Endothelial cell of umbilical vein (primary cell): ENCODE results near the gene AKAP13. TPM values are rescaled to one million over a fixed set of nuclear protein-coding genes. Genes with fewer than 3 reads are reported as not detected.

Experiments used
- BruUV-seq: library from RNA; stranded (reverse); fragments of 400-500 nt; replicated peaks from 2 replicates; lab custom pipeline; 2021; lab: Mats Ljungman, UMichigan
- CTCF ChIA-PET: fragments of 300-600, 350-600 bp; sonication (Branson Sonifier 250); formaldehyde crosslinking; loops from one replicate; lab custom pipeline; 2021; ENCODE audit warnings: antibody characterized with exemption, inconsistent platforms; lab: Charles Lee
- POLR2A ChIA-PET: fragments of 300-600, 350-600 bp; sonication (Branson Sonifier 250); formaldehyde crosslinking; loops from one replicate; lab custom pipeline; 2021; ENCODE audit warnings: antibody characterized with exemption, inconsistent platforms; lab: Charles Lee
- DNase-seq: peaks from one replicate; pipeline ENCODE4 v3.0.0-alpha.2; 2011; ENCODE audit warnings: low read depth, low spot score
- FAIRE-seq: peaks from 2 replicates; lab custom pipeline; 2011; peaks lifted over from hg19 to GRCh38; lab: Jason Lieb, UNC
- H2AFZ ChIP-seq: 2 replicates; pipeline ENCODE4 v1.6.0; 2012; ENCODE audit warnings: low read depth, low read length, control low read depth, inconsistent platforms
- H3K27ac ChIP-seq: 2 replicates; pipeline ENCODE4 v1.5.1; 2011; ENCODE audit warnings: low read depth, mild to moderate bottlenecking, control low read depth, low read length, moderate library complexity; ENCODE audit not compliant: insufficient read depth
- H3K27me3 ChIP-seq, 2 experiments: 2 replicates each; pipeline versions ENCODE4 v1.6.0 to v1.6.1; 2011; ENCODE audit warnings: low read length in 2 of 2, mixed read lengths in 1 of 2; ENCODE audit not compliant: control insufficient read depth in 2 of 2, insufficient read depth in 2 of 2
- H3K36me3 ChIP-seq, 2 experiments: 2 replicates in 1 of 2; 3 replicates in 1 of 2; pipeline ENCODE4 v1.5.1; 2011; ENCODE audit warnings: low read length in 2 of 2, mild to moderate bottlenecking in 1 of 2, moderate library complexity in 1 of 2; ENCODE audit not compliant: control insufficient read depth in 2 of 2, insufficient read depth in 2 of 2; ENCODE audit errors: extremely low read depth in 1 of 2
- H3K4me1 ChIP-seq: 3 replicates; pipeline ENCODE4 v1.5.1; 2011; ENCODE audit warnings: mild to moderate bottlenecking, low read length; ENCODE audit not compliant: control insufficient read depth, insufficient read depth; ENCODE audit errors: extremely low read depth
- H3K4me2 ChIP-seq: 2 replicates; pipeline ENCODE4 v1.6.1; 2011; ENCODE audit warnings: low read length, control low read depth, mixed read lengths; ENCODE audit not compliant: insufficient read depth
- H3K4me3 ChIP-seq, 3 experiments: fragments of 200-600 bp in 1 of 3; sonication (generic), shearing (Covaris generic) in 1 of 3; replicated peaks in 1 of 3; 2 replicates each; pipeline ENCODE4 v1.5.1; 2011 to 2016; ENCODE audit warnings: control low read depth in 3 of 3, low read length in 3 of 3, mild to moderate bottlenecking in 2 of 3, inconsistent platforms in 1 of 3, low read depth in 1 of 3, moderate library complexity in 1 of 3; ENCODE audit not compliant: insufficient read depth in 1 of 3
- H3K79me2 ChIP-seq: 2 replicates; pipeline ENCODE4 v1.6.0; 2012; ENCODE audit warnings: low read length, inconsistent platforms; ENCODE audit not compliant: control insufficient read depth, insufficient read depth
- H3K9ac ChIP-seq: replicated peaks from 2 replicates; pipeline ENCODE3; 2011; ENCODE audit warnings: low read length, control low read depth; ENCODE audit not compliant: insufficient read depth; ENCODE audit errors: extremely low read depth
- H3K9me1 ChIP-seq: replicated peaks from 3 replicates; pipeline ENCODE4 v1.6.0; 2011; ENCODE audit warnings: mild to moderate bottlenecking, low read length; ENCODE audit not compliant: control insufficient read depth, insufficient read depth; ENCODE audit errors: extremely low read depth
- H3K9me3 ChIP-seq: replicated peaks from 2 replicates; pipeline ENCODE4 v1.5.1; 2012; ENCODE audit warnings: low read length, inconsistent platforms; ENCODE audit not compliant: control insufficient read depth, insufficient read depth
- H4K20me1 ChIP-seq: replicated peaks from 2 replicates; pipeline ENCODE3; 2011; ENCODE audit warnings: mild to moderate bottlenecking, low read length; ENCODE audit not compliant: control insufficient read depth, insufficient read depth; ENCODE audit errors: extremely low read depth
- CTCF ChIP-seq, 2 donors: IDR thresholded peaks; 1 replicate in 1 of 2; 2 replicates in 1 of 2; pipeline ENCODE4 v1.5.1; 2011; ENCODE audit warnings: low read length in 2 of 2, mild to moderate bottlenecking in 2 of 2, moderate library complexity in 2 of 2, control low read depth in 1 of 2, inconsistent platforms in 1 of 2, low read depth in 1 of 2; ENCODE audit not compliant: insufficient read depth in 1 of 2; ENCODE audit errors: extremely low read depth in 1 of 2
- EZH2 ChIP-seq: IDR thresholded peaks from 2 replicates; pipeline ENCODE4 v1.6.1; 2012; ENCODE audit warnings: borderline replicate concordance, low read depth, mild to moderate bottlenecking, moderate library complexity, low read length, inconsistent platforms; ENCODE audit not compliant: severe bottlenecking
- FOS ChIP-seq: IDR thresholded peaks from 2 replicates; pipeline ENCODE4 v1.6.1; 2011; ENCODE audit warnings: mild to moderate bottlenecking, low read length, moderate library complexity, borderline replicate concordance; ENCODE audit not compliant: insufficient read depth
- GATA2 ChIP-seq: IDR thresholded peaks from 2 replicates; pipeline ENCODE4 v1.7.0; 2011; ENCODE audit warnings: low read depth, mild to moderate bottlenecking, moderate library complexity, mixed read lengths, low read length; ENCODE audit not compliant: insufficient read length, insufficient read depth
- JUN ChIP-seq: IDR thresholded peaks from 2 replicates; pipeline ENCODE4 v1.6.1; 2011; ENCODE audit warnings: borderline replicate concordance, low read depth; ENCODE audit not compliant: insufficient read length, insufficient read depth
- MAX ChIP-seq: IDR thresholded peaks from 2 replicates; pipeline ENCODE4 v1.6.1; 2011; ENCODE audit not compliant: insufficient read depth, insufficient read length
- MYC ChIP-seq: IDR thresholded peaks from one replicate; pipeline ENCODE4 v1.6.1; 2011; ENCODE audit warnings: mild to moderate bottlenecking, low read depth, low read length
- POLR2A ChIP-seq: IDR thresholded peaks from 2 replicates; pipeline ENCODE4 v1.6.1; 2012; ENCODE audit warnings: low read depth, mild to moderate bottlenecking, control low read depth, low read length
- POLR2AphosphoS5 ChIP-seq: IDR thresholded peaks from 2 replicates; pipeline ENCODE4 v1.6.1; 2012; ENCODE audit warnings: low read depth, mild to moderate bottlenecking, control low read depth, low read length, moderate library complexity; ENCODE audit not compliant: insufficient read depth
- dilution Hi-C: fragments of 300-500 bp; cut with MboI; formaldehyde crosslinking; loops from one replicate; pipeline ENCODE4 v1.15.0; 2019; ENCODE audit warnings: low sequenced_read_pairs; ENCODE audit not compliant: extremely low pct_ligation_motif_present
- intact Hi-C: fragments of 100-400 bp; cut with micrococcal nuclease; formaldehyde crosslinking; loops from one replicate; pipeline ENCODE4 v1.10.0; 2022
- polyA plus RNA-seq, 4 experiments: library from polyadenylated mRNA; depleted of rRNA in 3 of 4; stranded (reverse) in 3 of 4; unstranded in 1 of 4; fragments of >200 nt; gene quantifications; 2 replicates each; pipeline versions ENCODE4 v1.2.1 to v1.2.3, GENCODE V29; 2011 to 2012; ENCODE audit warnings: missing spikeins in 1 of 4
- total RNA-seq: library from RNA; stranded (reverse); gene quantifications from 2 replicates; pipeline ENCODE4 v1.2.3, GENCODE V29; 2021

The AKAP13 gene
- total and polyA plus RNA-seq, 2 donors (not counting 3 experiments of a cell fraction or from before 2014, with no cell fraction given) = 22.8 to 87.8 TPM

GRCh38 chr15:85557385-85557784, 177.0 kb downstream of the AKAP13 start:
- H3K9me3 ChIP-seq = no peaks in the 10 kb centered on the region
- DNase-seq = no peak
- H3K27ac ChIP-seq = no peak overlapping the region
- no peak overlapping the region for H3K4me3 ChIP-seq
- intact Hi-C loops (no loop called here), dilution Hi-C loops (no loop called here)
- H3K27me3 ChIP-seq = no peaks in the 10 kb centered on the region
- H3K9ac ChIP-seq = no peak overlapping the region
- H3K4me1 ChIP-seq = no peaks in the 10 kb centered on the region
- H3K36me3 ChIP-seq = no peaks in the 10 kb centered on the region
- no peaks in the 10 kb centered on the region for H3K9me1 ChIP-seq
- ChIA-PET POLR2A (no interaction called here), CTCF (interaction anchor here (0.8 to 1.7 kb wide), 2 partner anchors 239 to 261 kb away, joined by 3 read pairs; no protein-coding TSS in a partner anchor)
- TF ChIP-seq FOS (no peak), MAX (no peak), EZH2 (no peak), JUN (no peak), CTCF (IDR thresholded peaks at IDR 0.05; ENCODE audit: extremely low read depth in 1 of 2, insufficient read depth in 1 of 2, low read depth in 1 of 2, low read length in 2 of 2) (no peak), MYC (no peak), POLR2AphosphoS5 (no peak), GATA2 (no peak), POLR2A (no peak)
- H3K4me2 ChIP-seq = no peak overlapping the region
- H2AFZ ChIP-seq = no peak overlapping the region
- BruUV-seq = no TSS peak
- FAIRE-seq = no peak
- H4K20me1 ChIP-seq = no peaks in the 10 kb centered on the region
- H3K79me2 ChIP-seq = no peaks in the 10 kb centered on the region
